ENCODE data around the gene MPI. TPM values are rescaled to one million over a fixed set of nuclear protein-coding genes. Genes with fewer than 3 reads are reported as not detected.

The MPI gene
- total RNA-seq, 1 donor from 2014 or later, result 28.2 TPM

Small RNAs within 50 kb of the gene (microRNA-seq; reads per million reads assigned to microRNA genes)
- gene MIR6882 (ENCODE audit: borderline number of aligned reads), result 1.7 reads per million

Other genes starting within 250 kb of the MPI start
- 32.8 to 46.0 TPM (median 41.0 TPM) in 3 replicates for gene EDC3, start 194.0 kb upstream of the MPI start, total RNA-seq
- 0.22 to 0.67 TPM (median 0.27 TPM) in 3 replicates for gene CYP1A1, start 164.5 kb upstream of the MPI start, total RNA-seq
- gene CYP1A2, start 141.2 kb upstream of the MPI start, total RNA-seq, result not detected in 3 replicates
- gene CSK, start 108.0 kb upstream of the MPI start, total RNA-seq, result 39.9 to 47.4 TPM (median 41.5 TPM) in 3 replicates
- gene LMAN1L, start 77.2 kb upstream of the MPI start, total RNA-seq, result 0.82 TPM in 1 of 3 replicates, not detected in the others
- not detected in 3 replicates for gene CPLX3, start 63.4 kb upstream of the MPI start, total RNA-seq
- gene ULK3, start 46.9 kb upstream of the MPI start, total RNA-seq, result 24.3 to 29.0 TPM (median 24.5 TPM) in 3 replicates
- 67.4 to 75.5 TPM (median 67.9 TPM) in 3 replicates for gene SCAMP2, start 16.7 kb upstream of the MPI start, total RNA-seq
- gene FAM219B, start 16.8 kb downstream of the MPI start, total RNA-seq, result 78.0 to 97.6 TPM (median 89.9 TPM) in 3 replicates
- 126 to 133 TPM (median 131 TPM) in 3 replicates for gene COX5A, start 48.0 kb downstream of the MPI start, total RNA-seq
- 12.2 to 17.8 TPM (median 17.7 TPM) in 3 replicates for gene RPP25, start 66.7 kb downstream of the MPI start, total RNA-seq
- 20.6 to 29.3 TPM (median 22.4 TPM) in 3 replicates for gene SCAMP5, start 105.5 kb downstream of the MPI start, total RNA-seq
- gene PPCDC, start 133.5 kb downstream of the MPI start, total RNA-seq, result 7.3 to 12.9 TPM (median 8.7 TPM) in 3 replicates